Activated naive CD8-positive, alpha-beta T cell (primary cell): ENCODE data around the gene KRT83.
"Not testable (repeated sequence)": the region's sequence is repeated elsewhere in the genome, so short reads cannot be mapped to it uniquely, and the experiment has no call there.

Experiments
- H3K27ac Mint-ChIP-seq: one replicate; pipeline ENCODE4 v1.8.0; 2021; ENCODE audit warnings: mixed read lengths
- H3K27me3 Mint-ChIP-seq: one replicate; pipeline ENCODE4 v1.8.0; 2021; ENCODE audit warnings: mixed read lengths
- H3K36me3 Mint-ChIP-seq: one replicate; pipeline ENCODE4 v1.8.0; 2021; ENCODE audit warnings: mixed read lengths
- H3K4me1 Mint-ChIP-seq: one replicate; pipeline ENCODE4 v1.8.0; 2021; ENCODE audit warnings: low read depth, mixed read lengths
- H3K4me3 Mint-ChIP-seq: one replicate; pipeline ENCODE4 v1.8.0; 2021; ENCODE audit warnings: mild to moderate bottlenecking, mixed read lengths
- H3K9me3 Mint-ChIP-seq: one replicate; pipeline ENCODE4 v1.8.0; 2021; ENCODE audit warnings: low read depth, mixed read lengths

The KRT83 gene

DNA sequence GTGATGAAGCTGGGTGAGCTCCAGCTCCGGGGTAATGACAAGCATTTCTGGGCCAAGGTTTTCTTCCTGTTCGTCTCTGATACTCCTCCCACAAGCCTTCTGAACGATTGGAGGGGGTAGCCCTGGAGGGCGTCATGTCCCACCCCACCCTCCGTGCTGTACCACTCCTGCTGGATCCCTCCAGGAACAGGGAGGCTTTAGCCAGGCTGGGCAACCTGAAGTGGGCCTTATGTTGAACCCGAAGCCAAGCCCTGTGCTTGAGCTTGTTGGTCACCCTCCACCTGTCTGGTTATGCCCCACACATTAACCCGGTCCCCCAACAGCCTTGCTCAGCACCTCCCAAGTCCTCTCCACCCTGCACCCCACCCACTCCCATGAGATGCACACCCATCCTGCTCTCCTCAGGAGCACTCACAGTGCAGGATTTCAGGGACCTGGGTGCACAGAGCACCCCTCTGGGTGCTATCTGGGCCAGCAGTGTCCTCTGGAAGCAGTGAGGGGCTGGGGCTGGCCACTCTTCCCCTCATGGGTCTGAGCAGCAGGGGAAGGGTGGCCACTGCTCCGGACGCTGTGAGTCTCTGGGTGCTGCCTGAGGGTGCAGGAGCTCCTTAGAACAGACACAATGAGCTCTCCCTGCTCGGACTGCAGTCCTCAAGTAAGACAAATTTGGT, 6.8 kb upstream of the KRT83 start:
- Mint-ChIP-seq H3K9me3 (no peaks in the 10 kb centered on the region), H3K27ac (no peak overlapping the region), H3K27me3 (peaks cover 1% of the 10 kb centered on the region), H3K4me1 (peaks cover 9% of the 10 kb centered on the region), H3K4me3 (no peak overlapping the region), H3K36me3 (no peaks in the 10 kb centered on the region)

DNA sequence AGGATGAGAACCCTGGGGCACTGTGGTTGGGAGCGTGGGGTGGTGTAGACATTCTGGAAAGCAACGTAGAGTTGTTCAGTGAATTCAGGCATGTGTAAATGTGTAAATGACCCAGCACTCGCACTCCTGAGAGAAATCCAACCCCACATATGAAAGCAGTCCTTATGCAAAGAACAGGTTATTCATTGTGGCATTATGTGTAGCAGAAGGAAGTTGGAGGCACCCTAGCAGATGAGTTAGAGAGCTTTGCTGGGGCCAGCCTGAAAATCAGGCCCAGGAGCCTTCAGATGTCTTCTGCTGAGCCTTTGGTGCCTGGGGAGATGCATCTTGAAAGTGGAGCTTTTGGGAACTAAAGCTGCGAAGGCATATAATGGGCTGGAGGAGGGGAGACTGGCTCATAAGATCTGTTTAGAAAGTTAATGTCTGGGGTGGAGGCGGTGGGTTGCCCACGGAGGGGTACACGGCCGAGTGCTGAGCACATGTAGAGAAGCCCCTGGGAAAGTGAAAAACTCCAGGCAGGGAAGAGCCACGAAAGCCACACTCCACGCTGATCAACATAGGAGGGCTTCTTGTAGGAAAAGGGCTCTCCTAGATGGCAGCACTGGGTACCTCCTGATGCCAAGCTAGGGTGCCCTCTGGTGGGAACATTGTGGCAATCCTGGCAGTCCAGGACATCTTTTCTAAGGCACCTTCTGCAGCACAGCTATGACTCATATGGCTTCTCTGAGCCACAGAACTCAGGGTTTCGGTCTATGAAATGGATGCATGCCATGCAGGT, 6.0 kb upstream of the KRT83 start:
- H3K4me1 Mint-ChIP-seq, result peaks cover 9% of the 10 kb centered on the region
- no peak overlapping the region for H3K27ac Mint-ChIP-seq
- H3K9me3 Mint-ChIP-seq, result no peaks in the 10 kb centered on the region
- H3K36me3 Mint-ChIP-seq, result no peaks in the 10 kb centered on the region
- no peak overlapping the region for H3K4me3 Mint-ChIP-seq
- peaks cover 1% of the 10 kb centered on the region for H3K27me3 Mint-ChIP-seq

- H3K27ac Mint-ChIP-seq, result no peak overlapping the region
- no peaks in the 10 kb centered on the region for H3K9me3 Mint-ChIP-seq
- H3K4me1 Mint-ChIP-seq, result peaks cover 9% of the 10 kb centered on the region
- H3K36me3 Mint-ChIP-seq, result no peaks in the 10 kb centered on the region
- H3K27me3 Mint-ChIP-seq, result peaks cover 8% of the 10 kb centered on the region
- no peak overlapping the region for H3K4me3 Mint-ChIP-seq
These were observed 2.9 kb upstream of the KRT83 start for GRCh38 chr12:52324153-52324444.

DNA sequence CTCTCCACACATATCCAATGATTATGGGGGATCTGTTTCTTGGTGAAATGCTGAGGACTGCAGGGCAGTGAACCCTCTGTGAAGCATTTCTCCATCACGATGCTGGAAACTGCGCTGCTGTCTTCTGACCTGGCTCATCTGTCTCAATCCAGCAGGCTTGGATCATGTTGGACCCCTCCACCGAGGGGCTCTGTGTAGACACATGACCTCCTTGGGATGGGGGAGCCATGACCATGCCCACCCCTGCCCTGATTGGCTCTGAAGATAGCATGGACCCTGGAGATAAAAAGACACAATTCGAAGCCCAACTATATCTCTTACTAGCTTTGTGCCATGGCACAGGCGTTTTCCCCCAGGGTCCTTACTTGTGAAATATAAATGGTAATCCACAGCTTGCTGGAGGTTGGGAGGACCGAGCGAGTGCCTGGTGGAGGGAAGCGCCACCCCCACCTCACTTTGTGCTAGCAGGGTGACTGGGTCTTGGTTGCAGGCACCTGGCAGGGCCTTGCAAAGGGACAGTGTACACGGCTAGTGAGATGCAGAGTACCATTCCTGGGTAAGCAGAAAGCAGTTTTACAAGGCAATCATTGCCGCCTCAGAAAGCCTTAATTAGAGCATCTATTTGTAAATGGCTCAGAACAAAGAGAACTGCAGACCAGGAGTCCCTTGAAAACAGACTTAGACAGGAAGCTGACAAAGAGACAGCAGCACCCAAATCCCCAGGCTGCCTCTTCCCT, 2.4 kb upstream of the KRT83 start:
- H3K27me3 Mint-ChIP-seq, result peaks cover 8% of the 10 kb centered on the region
- H3K27ac Mint-ChIP-seq, result no peak overlapping the region

GRCh38 chr12:52323001-52323400, 1.8 kb upstream of the KRT83 start:
- Mint-ChIP-seq H3K27me3 (peaks cover 10% of the 10 kb centered on the region), H3K36me3 (no peaks in the 10 kb centered on the region), H3K4me3 (no peak overlapping the region), H3K9me3 (no peaks in the 10 kb centered on the region), H3K4me1 (peaks cover 9% of the 10 kb centered on the region), H3K27ac (no peak overlapping the region)

More for the DNA sequence above, 2.4 kb upstream of the KRT83 start:
- no peak overlapping the region for H3K4me3 Mint-ChIP-seq
- H3K36me3 Mint-ChIP-seq, result no peaks in the 10 kb centered on the region
- peaks cover 9% of the 10 kb centered on the region for H3K4me1 Mint-ChIP-seq
- H3K9me3 Mint-ChIP-seq, result no peaks in the 10 kb centered on the region

DNA sequence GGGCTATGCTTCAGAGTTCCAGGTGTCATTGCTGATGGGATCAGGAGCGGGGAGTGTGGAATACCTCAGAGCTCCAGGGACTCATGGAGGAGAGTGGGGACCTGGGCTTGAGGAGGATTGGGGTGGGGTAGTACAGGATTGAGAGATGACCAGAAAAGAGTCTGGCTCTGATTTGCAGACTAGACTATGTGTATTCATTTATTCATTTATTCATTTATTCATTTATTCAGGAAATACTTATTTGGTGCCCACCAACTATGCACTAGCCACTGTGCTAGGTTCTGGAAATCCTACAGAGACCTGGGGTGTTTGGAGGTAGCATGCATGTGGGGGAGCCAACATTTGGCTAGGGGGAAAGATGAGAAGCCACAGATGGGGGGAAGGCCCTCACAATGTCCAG, 871 bp upstream of the KRT83 start:
- H3K9me3 Mint-ChIP-seq, result no peaks in the 10 kb centered on the region
- no peak overlapping the region for H3K27ac Mint-ChIP-seq
- no peaks in the 10 kb centered on the region for H3K36me3 Mint-ChIP-seq
- H3K4me1 Mint-ChIP-seq, result no peaks in the 10 kb centered on the region
- peaks cover 10% of the 10 kb centered on the region for H3K27me3 Mint-ChIP-seq
- no peak overlapping the region for H3K4me3 Mint-ChIP-seq

DNA sequence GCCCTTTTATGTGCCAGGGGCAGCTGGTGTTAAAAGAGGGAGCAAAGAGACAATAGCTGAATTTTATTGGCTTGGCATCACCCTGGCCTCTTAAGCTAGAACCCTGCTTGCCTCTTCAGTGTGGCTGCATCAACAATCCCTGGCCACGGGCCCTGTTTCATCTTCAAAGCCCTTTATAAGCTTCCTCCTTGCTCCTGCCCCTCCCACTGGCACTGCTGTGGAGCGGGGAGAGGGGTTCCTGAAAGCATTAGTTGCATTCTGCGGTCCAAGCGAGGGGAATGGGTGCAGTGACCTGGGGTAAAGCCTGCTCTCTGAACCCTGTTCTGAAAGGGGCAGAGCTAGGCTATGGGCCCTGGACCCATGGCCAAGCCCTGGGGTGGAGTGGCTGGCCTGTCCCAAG, 220 bp upstream of the KRT83 start:
- peaks cover 10% of the 10 kb centered on the region for H3K27me3 Mint-ChIP-seq

GRCh38 chr12:52319097-52319496, 2.1 kb downstream of the KRT83 start:
- Mint-ChIP-seq H3K9me3 (no peaks in the 10 kb centered on the region), H3K36me3 (no peaks in the 10 kb centered on the region), H3K27ac (no peak overlapping the region), H3K4me3 (no peak overlapping the region), H3K4me1 (no peaks in the 10 kb centered on the region), H3K27me3 (peaks cover 10% of the 10 kb centered on the region)

More for the DNA sequence above, 220 bp upstream of the KRT83 start:
- H3K4me1 Mint-ChIP-seq, result no peaks in the 10 kb centered on the region
- H3K4me3 Mint-ChIP-seq, result no peak overlapping the region
- no peaks in the 10 kb centered on the region for H3K9me3 Mint-ChIP-seq
- H3K27ac Mint-ChIP-seq, result no peak overlapping the region
- H3K36me3 Mint-ChIP-seq, result no peaks in the 10 kb centered on the region

DNA sequence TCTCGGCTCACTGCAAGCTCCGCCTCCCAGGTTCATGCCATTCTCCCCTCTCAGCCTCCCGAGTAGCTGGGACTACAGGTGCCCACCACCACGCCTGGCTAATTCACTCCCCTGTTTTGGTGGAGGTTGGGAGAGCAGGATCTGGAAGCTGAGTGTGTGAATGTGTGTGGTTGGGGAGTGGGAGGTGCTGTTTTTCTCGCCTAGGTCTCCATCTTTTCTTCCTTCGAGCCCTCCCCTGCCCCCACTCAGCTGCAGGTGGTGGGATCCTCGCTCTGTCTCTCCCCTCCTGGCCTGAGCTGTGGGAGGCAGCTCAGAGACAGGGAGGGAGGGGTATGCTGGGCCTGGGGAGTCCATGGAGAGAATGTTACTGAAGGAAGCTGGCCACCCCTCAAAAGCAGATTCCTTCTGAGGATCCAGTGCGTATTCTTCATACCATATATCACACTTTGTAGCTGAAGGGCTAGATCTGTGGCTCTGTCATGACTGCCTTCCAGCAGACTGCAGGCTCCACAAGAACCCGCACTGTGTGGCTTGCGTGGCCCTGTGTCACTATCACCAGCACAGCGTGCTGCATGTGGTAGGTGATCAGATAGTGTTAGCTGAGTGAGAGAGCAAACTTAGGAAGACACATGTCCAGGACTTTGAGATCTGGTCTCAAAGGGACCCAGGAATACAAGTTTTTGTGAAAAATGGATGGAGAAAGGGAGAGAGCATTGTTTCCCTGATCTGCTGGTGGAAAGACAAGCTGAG, 2.8 kb downstream of the KRT83 start:
- H3K4me1 Mint-ChIP-seq, result no peaks in the 10 kb centered on the region
- no peak overlapping the region for H3K4me3 Mint-ChIP-seq
- peaks cover 10% of the 10 kb centered on the region for H3K27me3 Mint-ChIP-seq
- H3K9me3 Mint-ChIP-seq, result no peaks in the 10 kb centered on the region
- no peak overlapping the region for H3K27ac Mint-ChIP-seq
- no peaks in the 10 kb centered on the region for H3K36me3 Mint-ChIP-seq

DNA sequence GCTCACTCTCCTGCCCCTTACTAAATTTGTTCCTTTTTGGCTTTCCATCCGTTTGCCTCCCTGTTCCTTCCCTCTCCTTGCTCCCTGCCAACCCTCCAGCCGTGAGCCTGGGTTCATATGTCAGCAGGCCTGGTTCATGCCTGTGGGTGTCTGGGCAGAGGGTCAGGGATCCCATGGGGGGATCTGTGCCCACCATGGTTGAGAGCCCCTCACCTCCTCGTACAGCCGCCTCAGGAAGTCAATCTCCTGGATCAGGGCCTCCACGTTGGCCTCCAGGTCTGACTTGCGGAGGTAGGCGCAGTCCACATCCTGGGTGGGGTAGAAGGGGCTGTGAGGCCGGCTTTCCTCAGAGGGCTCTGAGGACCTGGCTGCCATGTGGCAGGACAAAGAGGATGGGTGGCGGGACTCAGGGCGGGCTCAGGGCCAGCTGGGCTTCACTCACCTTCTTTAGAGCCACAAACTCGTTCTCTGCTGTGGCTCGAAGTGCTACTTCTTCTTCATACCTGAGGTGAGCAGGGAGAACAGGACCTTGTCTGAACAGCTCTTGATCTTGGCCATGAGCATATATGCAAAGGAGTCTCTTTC, 3.6 kb downstream of the KRT83 start:
- Mint-ChIP-seq H3K4me3 (no peak overlapping the region), H3K36me3 (no peaks in the 10 kb centered on the region), H3K9me3 (no peaks in the 10 kb centered on the region), H3K4me1 (no peaks in the 10 kb centered on the region), H3K27me3 (peaks cover 11% of the 10 kb centered on the region), H3K27ac (no peak overlapping the region)

DNA sequence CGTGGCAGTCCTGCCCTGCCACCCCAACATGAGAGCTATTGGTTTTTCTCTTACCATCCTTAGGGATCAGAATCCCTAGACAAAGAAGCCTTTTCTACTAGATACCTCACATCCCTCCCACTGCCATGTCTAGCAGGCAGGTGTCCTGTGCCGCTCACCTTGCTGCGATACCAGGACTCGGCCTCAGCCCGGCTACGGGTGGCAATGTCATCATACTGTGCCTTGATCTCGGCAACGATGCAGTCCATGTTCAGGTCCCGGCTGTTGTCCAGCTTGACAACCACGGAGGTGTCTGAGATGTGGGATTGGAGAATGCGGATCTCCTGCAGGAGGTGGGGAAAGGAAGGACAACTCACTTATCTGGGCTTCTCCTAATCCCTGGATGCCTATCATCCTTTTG, 4.5 kb downstream of the KRT83 start:
- peaks cover 10% of the 10 kb centered on the region for H3K27me3 Mint-ChIP-seq

DNA sequence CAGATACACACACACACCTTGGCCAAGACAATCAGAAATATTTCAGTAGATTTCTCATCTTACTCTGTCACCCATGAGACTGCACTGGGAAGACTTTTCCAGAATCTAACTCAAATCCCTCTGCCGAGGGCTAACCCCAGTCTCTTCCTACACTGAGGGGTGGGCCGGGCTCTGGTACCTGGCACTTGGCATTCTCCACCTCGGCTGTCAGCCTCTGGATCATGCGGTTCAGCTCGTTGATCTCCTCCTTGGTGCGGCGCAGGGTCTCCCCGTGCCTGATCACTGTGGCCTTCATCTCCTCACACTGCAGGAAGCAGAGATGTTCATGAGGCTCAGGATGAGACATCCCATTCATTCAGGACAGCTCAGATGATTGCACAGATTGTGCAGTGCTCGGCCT, 4.9 kb downstream of the KRT83 start:
- peaks cover 11% of the 10 kb centered on the region for H3K27me3 Mint-ChIP-seq

More for the DNA sequence above, 4.5 kb downstream of the KRT83 start:
- Mint-ChIP-seq H3K9me3 (no peaks in the 10 kb centered on the region), H3K4me1 (no peaks in the 10 kb centered on the region), H3K4me3 (no peak overlapping the region), H3K36me3 (no peaks in the 10 kb centered on the region), H3K27ac (no peak overlapping the region)

GRCh38 chr12:52315721-52316120, 5.5 kb downstream of the KRT83 start:
- H3K4me1 Mint-ChIP-seq, H3K4me3 Mint-ChIP-seq, H3K9me3 Mint-ChIP-seq, H3K27ac Mint-ChIP-seq, H3K36me3 Mint-ChIP-seq: not testable (repeated sequence)
- peaks cover 13% of the 10 kb centered on the region for H3K27me3 Mint-ChIP-seq

More for the DNA sequence above, 4.9 kb downstream of the KRT83 start:
- Mint-ChIP-seq H3K4me3 (no peak overlapping the region), H3K27ac (no peak overlapping the region), H3K9me3 (no peaks in the 10 kb centered on the region), H3K4me1 (no peaks in the 10 kb centered on the region), H3K36me3 (no peaks in the 10 kb centered on the region)

- Mint-ChIP-seq H3K27me3 (peaks cover 18% of the 10 kb centered on the region), H3K36me3 (no peaks in the 10 kb centered on the region), H3K4me1 (no peaks in the 10 kb centered on the region), H3K27ac (no peak overlapping the region), H3K4me3 (no peak overlapping the region), H3K9me3 (no peaks in the 10 kb centered on the region)
These were observed 6.7 kb downstream of the KRT83 start for GRCh38 chr12:52314511-52314910.
